Choroid plexus epithelial cell (primary cell): ENCODE results near the gene GNAZ.

Experiments
- DNase-seq: peaks from one replicate; pipeline ENCODE4 v3.0.0-alpha.2; 2010; ENCODE audit warnings: low read depth
- H3K4me3 ChIP-seq: 2 replicates; pipeline ENCODE4 v1.5.1; 2011; ENCODE audit warnings: low read depth, mild to moderate bottlenecking, control low read depth, low read length, moderate library complexity
- TF ChIP-seq, protein P1 (sequence below): conservative IDR thresholded peaks from 2 replicates; pipeline ENCODE4 v1.5.1; 2011; ENCODE audit warnings: low read depth, mild to moderate bottlenecking, control low read depth, inconsistent platforms, low read length, moderate library complexity

Gene GNAZ

DNA sequence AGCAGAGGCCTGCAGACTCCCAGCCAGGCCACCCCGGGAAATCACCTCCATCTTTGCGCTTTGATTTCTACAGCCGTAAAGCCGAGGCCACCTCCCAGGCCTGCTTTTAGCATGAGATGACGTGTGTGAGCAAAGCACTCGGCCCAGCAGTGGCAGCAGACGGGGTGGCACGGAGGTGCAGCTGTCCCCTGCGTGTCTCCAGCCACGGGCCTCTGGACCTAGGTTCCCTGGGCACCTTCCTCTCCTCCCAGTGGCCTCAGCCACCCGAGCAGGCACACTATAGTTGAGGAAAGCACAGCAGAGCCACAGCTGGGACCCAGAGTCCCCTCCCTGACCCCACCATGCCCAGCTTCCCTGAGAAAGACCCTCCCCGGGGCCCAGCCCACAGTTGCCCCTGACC, 15.9 kb downstream of the GNAZ start:
- DNase-seq: no peak
- TF ChIP-seq, protein P1, sequence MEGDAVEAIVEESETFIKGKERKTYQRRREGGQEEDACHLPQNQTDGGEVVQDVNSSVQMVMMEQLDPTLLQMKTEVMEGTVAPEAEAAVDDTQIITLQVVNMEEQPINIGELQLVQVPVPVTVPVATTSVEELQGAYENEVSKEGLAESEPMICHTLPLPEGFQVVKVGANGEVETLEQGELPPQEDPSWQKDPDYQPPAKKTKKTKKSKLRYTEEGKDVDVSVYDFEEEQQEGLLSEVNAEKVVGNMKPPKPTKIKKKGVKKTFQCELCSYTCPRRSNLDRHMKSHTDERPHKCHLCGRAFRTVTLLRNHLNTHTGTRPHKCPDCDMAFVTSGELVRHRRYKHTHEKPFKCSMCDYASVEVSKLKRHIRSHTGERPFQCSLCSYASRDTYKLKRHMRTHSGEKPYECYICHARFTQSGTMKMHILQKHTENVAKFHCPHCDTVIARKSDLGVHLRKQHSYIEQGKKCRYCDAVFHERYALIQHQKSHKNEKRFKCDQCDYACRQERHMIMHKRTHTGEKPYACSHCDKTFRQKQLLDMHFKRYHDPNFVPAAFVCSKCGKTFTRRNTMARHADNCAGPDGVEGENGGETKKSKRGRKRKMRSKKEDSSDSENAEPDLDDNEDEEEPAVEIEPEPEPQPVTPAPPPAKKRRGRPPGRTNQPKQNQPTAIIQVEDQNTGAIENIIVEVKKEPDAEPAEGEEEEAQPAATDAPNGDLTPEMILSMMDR: no peak
- H3K4me3 ChIP-seq: no peak overlapping the region

DNA sequence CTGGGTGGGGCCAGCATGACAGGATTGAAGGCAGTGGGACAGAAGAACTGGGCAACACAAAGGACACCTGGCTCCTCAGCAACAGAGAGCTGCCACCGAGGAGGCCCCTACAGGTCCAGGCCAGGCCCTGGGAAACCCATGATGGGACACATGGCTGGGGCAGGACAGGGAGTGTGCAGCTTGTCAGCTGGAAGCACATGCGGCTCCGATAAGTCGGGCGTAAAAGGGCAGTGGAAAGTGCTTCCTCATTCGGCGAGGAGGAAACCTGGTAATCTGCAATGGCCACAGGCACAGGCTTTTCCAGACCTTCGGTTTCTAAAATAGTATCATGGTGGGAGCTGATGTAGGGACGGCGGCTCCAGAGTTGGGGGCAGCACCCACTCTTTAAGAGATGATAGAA, 16.5 kb downstream of the GNAZ start:
- H3K4me3 ChIP-seq: no peak overlapping the region
- DNase-seq: no peak
- TF ChIP-seq, protein P1: no peak

DNA sequence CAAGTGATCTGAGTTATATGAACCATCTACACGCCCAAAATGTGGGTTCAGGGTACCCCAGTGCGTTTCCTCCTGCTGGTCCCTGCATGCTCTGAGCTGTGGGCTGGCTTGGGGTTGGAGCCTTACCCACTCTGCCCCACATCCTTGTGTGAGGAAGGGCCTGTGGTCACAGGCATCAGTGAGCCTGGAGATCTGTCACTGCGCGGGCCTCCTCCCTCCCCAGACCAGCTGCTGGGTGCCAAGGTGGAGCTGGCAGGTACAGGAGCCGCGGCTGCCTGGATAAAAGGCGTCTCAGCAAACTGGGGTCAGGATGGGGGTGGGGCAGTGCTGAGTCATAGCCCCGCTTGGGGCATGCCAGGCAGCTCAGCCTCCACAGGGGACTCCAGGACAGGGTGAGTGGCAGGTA, 17.9 kb downstream of the GNAZ start:
- no peak for DNase-seq
- TF ChIP-seq, protein P1: no peak
- no peak overlapping the region for H3K4me3 ChIP-seq

DNA sequence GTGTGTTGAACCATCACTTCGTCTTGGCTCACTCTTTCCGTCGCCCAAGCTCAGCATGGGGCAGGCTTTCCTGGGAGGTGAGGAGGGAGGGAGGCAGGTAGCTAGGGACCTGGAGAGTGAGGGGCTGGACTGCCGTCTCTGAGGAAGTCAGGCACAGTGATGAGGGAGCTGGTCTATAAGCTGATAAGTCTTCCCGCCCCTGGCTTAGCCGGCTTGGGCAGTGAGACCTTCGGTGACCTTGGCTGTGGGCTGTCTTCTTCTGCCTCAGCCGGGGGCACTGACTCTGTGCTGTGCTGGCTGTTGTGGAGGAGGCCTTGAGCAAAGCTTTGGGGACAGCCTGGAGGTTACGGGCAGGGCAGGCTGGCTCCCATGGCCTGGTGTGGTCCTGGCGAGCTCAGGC, 18.7 kb downstream of the GNAZ start:
- TF ChIP-seq, protein P1: no peak
- H3K4me3 ChIP-seq: no peak overlapping the region
- DNase-seq: no peak

DNA sequence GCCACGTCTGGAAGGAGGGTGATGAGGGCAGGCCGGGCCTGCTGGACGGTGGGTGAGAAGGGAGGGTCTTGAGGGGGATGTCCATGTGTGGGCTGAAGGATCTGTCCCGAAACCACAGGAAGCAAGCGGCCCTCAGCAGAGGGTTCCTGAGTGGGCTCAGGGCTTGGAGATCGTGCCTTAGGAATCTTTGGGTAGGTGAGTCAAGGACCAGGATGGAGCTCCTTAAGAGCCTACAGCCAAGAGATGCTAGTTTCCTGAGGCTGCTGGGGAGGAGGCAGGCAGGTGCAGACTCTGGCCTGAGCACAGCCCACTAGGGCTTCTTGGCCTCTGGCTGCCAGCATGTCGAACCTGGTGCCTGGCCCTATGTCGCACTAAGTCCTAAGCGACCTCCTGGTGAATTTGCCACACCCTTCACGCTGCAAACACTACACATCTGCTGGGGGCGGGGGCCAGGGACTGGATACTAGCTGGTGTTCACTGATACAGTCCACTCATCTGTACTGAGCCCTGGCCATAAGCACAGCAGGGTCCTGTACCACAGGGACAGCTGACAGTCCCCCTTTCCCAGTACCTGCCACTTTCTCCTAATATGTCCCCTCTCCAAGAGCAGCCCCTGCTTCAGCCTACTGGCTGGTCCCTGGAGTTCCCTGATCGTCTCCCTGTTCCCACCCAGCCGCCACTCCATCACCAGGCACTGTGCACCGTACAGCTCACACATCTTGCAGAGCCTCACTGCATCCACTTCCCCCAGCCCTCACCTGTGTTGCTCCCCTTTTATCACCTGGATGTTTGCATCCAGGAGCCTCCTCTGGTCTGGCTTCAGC, 19.5 kb downstream of the GNAZ start:
- TF ChIP-seq, protein P1: no peak
- no peak overlapping the region for H3K4me3 ChIP-seq
- DNase-seq: no peak

DNA sequence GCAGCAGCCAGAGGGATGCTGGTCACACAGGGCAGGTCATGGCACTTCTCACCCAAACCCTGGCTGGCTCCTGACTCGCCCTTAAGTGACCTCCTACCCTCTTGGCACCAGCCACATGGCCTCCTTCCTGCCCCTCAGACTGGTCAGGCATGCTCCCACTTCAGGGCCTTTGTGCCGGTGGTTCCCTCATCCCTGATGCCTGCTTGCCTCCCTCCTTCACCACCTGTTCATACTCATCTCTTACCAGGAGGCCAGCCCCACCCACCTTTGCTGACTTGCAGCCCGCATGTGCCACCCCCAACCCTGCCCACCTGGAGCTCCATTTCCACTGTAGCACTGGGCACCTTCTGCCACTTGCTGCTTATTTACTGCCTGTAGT, 20.1 kb downstream of the GNAZ start:
- TF ChIP-seq, protein P1: no peak
- DNase-seq: no peak

DNA sequence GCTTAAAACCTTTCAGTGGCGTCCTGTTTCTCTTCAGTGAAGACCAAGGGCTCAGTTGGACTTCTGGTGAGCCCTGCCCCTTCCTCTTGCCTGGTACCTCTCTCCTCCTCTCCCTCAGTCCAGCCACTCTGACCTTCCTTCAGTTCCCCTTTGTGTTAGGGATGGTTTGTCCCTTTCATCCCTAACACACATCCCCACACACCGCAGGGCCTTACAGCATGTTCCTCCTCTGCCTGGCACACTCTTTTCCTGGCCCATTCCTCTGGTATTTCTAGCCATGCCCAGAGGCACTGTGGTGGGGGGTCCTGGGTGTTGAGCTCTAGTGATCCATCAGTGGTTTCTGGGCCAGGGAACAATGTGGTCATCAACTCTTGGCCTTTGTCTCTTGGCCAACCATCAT, 21.4 kb downstream of the GNAZ start:
- no peak overlapping the region for H3K4me3 ChIP-seq
- no peak for DNase-seq
- TF ChIP-seq, protein P1: no peak

More for the DNA sequence above, 20.1 kb downstream of the GNAZ start:
- H3K4me3 ChIP-seq: no peak overlapping the region
